ENCODE measurements around the gene AGTPBP1. TPM values are rescaled to one million over a fixed set of nuclear protein-coding genes. Genes with fewer than 3 reads are reported as not detected.
A peak's percentile ranks its signal among the peaks of the same experiment; 100 is the strongest.
"Not testable (repeated sequence)": the region's sequence is repeated elsewhere in the genome, so short reads cannot be mapped to it uniquely, and the experiment has no call there.

AGTPBP1 gene
- polyA plus RNA-seq, 4 donors: 14.2 to 30.4 (median 28.1) TPM

GRCh38 chr9:85639675-85640186, 102.0 kb downstream of the AGTPBP1 start:
- no peak for DNase-seq (ENCODE audit: low read depth in 4 of 4, low spot score in 3 of 4)

- no peak for DNase-seq (ENCODE audit: low read depth in 4 of 4, low spot score in 3 of 4)
Observed at GRCh38 chr9:85631809-85632208, 109.9 kb downstream of the AGTPBP1 start.

- DNase-seq (ENCODE audit: low read depth in 4 of 4, low spot score in 3 of 4): no peak
Observed at GRCh38 chr9:85630676-85631075, 111.1 kb downstream of the AGTPBP1 start.

GRCh38 chr9:85617141-85617670, 124.5 kb downstream of the AGTPBP1 start:
- no peak for DNase-seq (ENCODE audit: low read depth in 4 of 4, low spot score in 3 of 4)

GRCh38 chr9:85615792-85616191, 126.0 kb downstream of the AGTPBP1 start:
- no peak for DNase-seq (ENCODE audit: low read depth in 4 of 4, low spot score in 3 of 4)

GRCh38 chr9:85610074-85610860, 131.5 kb downstream of the AGTPBP1 start:
- DNase-seq (ENCODE audit: low read depth in 4 of 4, low spot score in 3 of 4): peak; percentile 56 to 77 (median 70)

- DNase-seq (ENCODE audit: low read depth in 4 of 4, low spot score in 3 of 4): no peak
Observed at GRCh38 chr9:85605905-85606304, 135.8 kb downstream of the AGTPBP1 start.

- no peak for DNase-seq (ENCODE audit: low read depth in 4 of 4, low spot score in 3 of 4)
Observed at GRCh38 chr9:85603936-85604335, 137.8 kb downstream of the AGTPBP1 start.

GRCh38 chr9:85602742-85603141, 139.0 kb downstream of the AGTPBP1 start:
- DNase-seq (ENCODE audit: low read depth in 4 of 4, low spot score in 3 of 4): no peak

- no peak for DNase-seq (ENCODE audit: low read depth in 4 of 4, low spot score in 3 of 4)
Observed at GRCh38 chr9:85600675-85601263, 141.0 kb downstream of the AGTPBP1 start.

- no peak for DNase-seq (ENCODE audit: low read depth in 4 of 4, low spot score in 3 of 4)
Observed at GRCh38 chr9:85599540-85600105, 142.1 kb downstream of the AGTPBP1 start.

GRCh38 chr9:85594316-85594715, 147.4 kb downstream of the AGTPBP1 start:
- DNase-seq (ENCODE audit: low read depth in 4 of 4, low spot score in 3 of 4): no peak

GRCh38 chr9:85586684-85587083, 155.1 kb downstream of the AGTPBP1 start:
- DNase-seq (ENCODE audit: low read depth in 4 of 4, low spot score in 3 of 4): no peak

GRCh38 chr9:85577353-85577952, 164.3 kb downstream of the AGTPBP1 start:
- DNase-seq (ENCODE audit: low read depth in 4 of 4, low spot score in 3 of 4): no peak

- DNase-seq (ENCODE audit: low read depth in 4 of 4, low spot score in 3 of 4): no peak
Observed at GRCh38 chr9:85575868-85576267, 165.9 kb downstream of the AGTPBP1 start.

- DNase-seq (ENCODE audit: low read depth in 4 of 4, low spot score in 3 of 4): not testable (repeated sequence)
Observed at GRCh38 chr9:85573546-85573945, 168.2 kb downstream of the AGTPBP1 start.

- not testable (repeated sequence) for DNase-seq (ENCODE audit: low read depth in 4 of 4, low spot score in 3 of 4)
Observed at GRCh38 chr9:85572917-85573316, 168.8 kb downstream of the AGTPBP1 start.

- DNase-seq (ENCODE audit: low read depth in 4 of 4, low spot score in 3 of 4): no peak
Observed at GRCh38 chr9:85569988-85570387, 171.8 kb downstream of the AGTPBP1 start.

- DNase-seq (ENCODE audit: low read depth in 4 of 4, low spot score in 3 of 4): no peak
Observed at GRCh38 chr9:85559526-85559925, 182.2 kb downstream of the AGTPBP1 start.

GRCh38 chr9:85554349-85554748, 187.4 kb downstream of the AGTPBP1 start:
- DNase-seq (ENCODE audit: low read depth in 4 of 4, low spot score in 3 of 4): no peak

GRCh38 chr9:85553475-85553874, 188.3 kb downstream of the AGTPBP1 start:
- no peak for DNase-seq (ENCODE audit: low read depth in 4 of 4, low spot score in 3 of 4)
